ENCODE results near the gene GSG1L.

The GSG1L gene

GRCh38 chr16:27932542-27933135, 130.9 kb downstream of the GSG1L start:
- no peak for DNase-seq

DNA sequence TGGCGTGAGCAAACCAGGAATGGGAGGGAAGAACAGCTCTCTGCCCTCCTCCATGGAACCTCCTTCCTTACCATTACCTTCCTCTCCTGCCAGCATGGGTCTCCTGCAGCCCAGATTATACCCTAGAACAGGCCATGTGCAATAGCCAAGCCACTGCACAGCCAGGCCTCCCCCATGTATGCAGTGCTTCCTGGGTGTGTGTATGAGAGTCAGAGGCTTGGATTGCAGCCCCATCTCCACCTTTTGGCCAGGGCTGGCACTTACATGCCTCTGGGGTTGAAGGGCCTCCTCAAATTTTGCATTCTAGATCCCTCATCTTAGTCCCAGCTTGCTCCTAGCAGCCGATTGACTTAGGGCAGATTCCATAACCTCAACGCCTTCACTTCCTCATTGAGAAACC, 133.7 kb downstream of the GSG1L start:
- no peak for DNase-seq

DNA sequence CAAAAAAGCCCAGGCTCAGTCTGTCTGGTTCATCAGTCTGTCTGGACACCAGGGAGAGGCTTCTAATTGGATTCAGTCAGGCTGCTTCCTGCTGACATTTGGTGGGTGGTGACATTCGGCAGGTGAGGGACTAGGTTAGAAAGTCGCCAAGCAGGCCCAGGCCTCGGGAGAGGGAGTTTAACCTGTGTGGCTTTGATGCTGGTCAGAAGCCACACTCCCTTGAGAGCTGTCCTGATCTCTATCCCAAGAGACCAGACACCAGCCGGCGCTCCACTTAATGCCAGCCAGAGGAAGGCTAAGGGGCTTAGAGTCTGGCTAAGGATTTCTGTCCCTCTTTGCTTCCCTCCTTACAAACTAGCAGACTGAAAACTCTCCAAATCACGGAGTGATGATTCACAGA, 135.0 kb downstream of the GSG1L start:
- no peak for DNase-seq

DNA sequence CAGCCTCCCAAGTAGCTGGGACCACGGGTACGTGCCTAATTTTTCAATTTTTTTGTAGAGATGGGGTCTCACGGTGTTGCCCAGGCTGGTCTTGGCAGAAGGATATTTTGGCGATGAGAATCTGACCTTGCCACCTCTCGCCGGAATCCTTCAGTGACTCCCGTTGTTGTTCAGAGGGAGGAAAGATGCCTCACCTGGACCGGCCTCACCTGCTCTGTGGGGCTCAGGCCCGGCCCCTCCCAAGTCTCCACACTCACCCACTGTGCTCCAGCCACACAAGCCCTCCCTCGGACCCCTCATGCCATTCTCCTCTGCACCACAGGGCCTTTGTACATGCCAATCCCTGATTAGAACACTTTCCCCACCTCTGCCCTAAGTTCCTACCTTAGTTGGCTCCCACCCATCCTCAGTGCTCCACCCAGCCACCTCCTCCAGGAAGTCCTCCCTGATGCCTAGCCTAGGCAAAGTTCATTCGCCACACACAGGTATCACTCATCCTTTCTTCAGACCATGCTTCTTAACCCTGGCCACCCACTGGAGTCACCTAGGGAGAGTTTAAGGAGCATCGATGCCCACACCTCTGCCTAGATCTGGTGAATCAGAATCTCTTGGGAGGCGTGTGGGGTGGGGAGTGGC, 136.1 kb downstream of the GSG1L start:
- no peak for DNase-seq

- DNase-seq, result no peak
These were observed 137.9 kb downstream of the GSG1L start for GRCh38 chr16:27925612-27926011.

- DNase-seq, result no peak
These were observed 138.9 kb downstream of the GSG1L start for GRCh38 chr16:27924411-27925118.

DNA sequence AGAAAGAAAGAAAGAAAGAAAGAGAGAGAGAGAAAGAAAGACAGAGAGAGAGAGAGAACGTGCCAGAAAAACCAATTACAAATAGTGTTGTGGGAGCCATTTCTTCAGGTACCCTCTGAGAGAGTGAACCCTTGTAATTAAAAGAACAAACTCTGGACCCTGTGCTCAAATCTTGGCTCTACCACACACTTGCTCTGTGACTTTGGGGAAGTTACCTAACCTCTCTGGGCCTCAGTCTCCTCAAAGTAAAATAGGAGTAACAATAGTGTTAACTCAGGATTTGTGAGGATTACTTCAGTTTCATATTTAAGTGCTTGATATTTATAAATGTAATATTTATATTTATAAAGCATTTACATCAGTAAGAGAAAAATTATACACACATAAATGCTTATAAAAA, 139.8 kb downstream of the GSG1L start:
- no peak for DNase-seq

DNA sequence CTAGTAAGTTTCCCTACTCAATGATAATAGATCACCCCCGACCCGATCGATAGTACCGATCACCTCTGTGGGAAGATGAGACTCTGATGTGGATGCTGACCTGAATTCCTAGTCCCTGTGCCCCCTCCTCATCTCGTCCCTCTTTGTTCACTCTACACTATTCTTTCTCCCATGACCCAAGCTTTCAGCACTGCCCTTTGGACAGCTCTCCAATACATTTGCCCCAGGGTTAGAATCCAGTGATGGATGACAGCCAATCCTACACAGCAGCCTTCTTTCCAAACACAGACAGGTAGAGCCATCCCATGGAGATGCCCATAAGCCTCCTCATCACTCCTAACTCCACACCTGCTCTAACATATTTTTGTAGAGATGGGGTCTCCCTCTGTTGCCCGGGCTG, 141.1 kb downstream of the GSG1L start:
- DNase-seq, result no peak

- DNase-seq, result no peak
These were observed 142.4 kb downstream of the GSG1L start for GRCh38 chr16:27921134-27921533.

GRCh38 chr16:27920391-27920891, 143.1 kb downstream of the GSG1L start:
- no peak for DNase-seq

GRCh38 chr16:27918755-27919154, 144.8 kb downstream of the GSG1L start:
- no peak for DNase-seq

DNA sequence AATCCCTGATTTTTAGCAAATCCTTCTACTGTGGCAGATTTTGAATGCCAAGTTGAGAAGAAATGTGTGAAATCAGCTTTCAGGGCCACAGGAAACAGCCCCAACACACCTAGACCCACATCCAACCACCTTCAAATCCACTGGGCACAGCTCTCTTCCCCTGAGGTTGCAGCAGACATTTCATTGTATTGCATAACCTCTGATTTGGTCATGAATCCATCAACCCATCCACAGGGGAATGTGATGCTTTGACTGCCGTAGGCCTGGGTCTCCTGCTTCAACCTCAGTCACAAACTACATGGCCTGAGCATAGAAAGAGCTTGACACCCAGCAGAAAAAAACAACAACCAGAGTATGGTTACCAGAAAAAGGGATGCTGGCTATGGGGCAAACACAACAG, 145.6 kb downstream of the GSG1L start:
- no peak for DNase-seq

DNA sequence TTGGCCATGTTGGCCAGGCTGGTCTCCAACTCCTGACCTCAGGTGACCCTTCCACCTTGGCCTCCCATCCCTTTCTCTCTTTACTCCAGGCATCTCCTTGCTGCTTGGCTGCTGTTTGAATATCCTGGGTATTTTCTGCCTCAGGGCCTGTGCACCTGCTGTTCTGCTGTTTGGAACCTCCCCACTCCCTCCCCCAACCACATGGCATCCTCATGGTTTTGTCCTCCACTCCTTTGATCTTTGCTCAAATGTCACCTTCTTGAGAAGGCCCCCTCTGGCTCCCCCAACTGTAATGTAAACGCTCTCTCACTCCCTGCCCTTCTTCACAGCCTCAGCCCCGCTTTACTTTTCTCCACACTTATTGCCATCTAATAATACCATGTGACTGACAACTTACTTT, 152.0 kb downstream of the GSG1L start:
- DNase-seq, result no peak

DNA sequence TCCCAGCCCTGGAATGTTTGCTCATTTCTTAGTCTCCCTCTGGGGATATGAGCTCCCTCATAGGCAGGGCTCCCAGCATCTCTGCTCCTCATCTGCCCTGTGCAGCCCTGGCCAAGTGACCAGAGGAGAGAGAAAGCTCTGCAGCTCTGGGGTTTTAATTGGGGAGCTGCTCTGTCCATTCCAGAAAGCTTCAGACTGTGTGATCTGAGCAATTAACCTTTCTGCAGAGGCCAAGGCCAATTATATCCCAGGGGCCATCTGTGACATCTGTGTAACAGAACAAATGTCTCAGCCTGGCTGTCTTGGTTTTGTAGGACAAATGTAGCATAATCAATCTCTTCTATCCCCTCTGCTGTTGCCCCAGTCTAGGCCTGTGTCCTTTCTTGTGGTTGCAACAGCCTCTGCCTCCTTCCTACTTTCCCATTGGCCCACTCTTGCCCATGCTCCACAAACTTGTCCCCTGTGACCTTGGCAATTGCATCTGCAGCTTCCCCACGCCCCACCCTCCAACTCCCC, 156.0 kb downstream of the GSG1L start:
- DNase-seq, result no peak

- DNase-seq, result no peak
These were observed 156.6 kb downstream of the GSG1L start for GRCh38 chr16:27906883-27907282.

GRCh38 chr16:27903046-27903655, 160.4 kb downstream of the GSG1L start:
- no peak for DNase-seq

GRCh38 chr16:27902551-27902950, 161.0 kb downstream of the GSG1L start:
- no peak for DNase-seq

DNA sequence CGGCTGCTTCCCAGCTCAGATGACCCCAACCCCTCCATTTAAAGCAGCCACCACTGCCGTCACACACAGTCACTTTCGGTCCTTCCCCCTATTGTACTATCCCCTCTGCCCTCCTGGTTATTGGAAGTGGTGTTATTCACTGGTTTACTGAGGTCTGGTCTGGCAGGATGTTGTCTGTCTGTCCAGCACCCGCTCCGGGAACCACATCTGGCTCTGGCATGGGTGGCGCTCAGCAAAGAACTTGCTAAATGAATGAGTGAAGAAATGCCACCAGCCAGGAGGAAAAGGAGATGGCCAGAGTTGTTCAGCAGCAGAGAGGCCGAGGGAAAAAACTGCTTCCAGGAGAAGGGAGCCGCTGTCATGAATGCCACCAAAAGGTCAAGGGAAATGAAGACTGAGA, 161.6 kb downstream of the GSG1L start:
- DNase-seq, result no peak

DNA sequence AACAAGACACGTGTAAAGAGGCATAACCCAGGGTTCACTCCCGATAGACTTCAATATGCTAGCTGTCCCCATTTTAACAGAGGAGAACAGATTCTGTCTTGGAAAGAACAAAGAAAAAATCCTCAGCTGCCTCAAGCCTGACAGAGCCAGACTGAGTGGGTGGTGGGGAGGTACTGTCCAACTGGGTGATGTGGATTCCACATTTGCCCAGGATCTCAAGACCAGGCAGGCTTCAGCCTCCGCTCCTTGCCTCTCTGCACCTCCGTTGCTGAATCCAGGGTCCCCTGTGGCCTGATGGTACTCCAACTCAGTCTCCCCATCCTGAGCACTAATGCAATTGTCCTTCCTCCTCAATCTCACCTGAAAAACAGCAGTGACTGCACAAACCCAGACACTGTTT, 163.8 kb downstream of the GSG1L start:
- DNase-seq, result no peak

GRCh38 chr16:27894386-27894785, 169.1 kb downstream of the GSG1L start:
- no peak for DNase-seq

DNA sequence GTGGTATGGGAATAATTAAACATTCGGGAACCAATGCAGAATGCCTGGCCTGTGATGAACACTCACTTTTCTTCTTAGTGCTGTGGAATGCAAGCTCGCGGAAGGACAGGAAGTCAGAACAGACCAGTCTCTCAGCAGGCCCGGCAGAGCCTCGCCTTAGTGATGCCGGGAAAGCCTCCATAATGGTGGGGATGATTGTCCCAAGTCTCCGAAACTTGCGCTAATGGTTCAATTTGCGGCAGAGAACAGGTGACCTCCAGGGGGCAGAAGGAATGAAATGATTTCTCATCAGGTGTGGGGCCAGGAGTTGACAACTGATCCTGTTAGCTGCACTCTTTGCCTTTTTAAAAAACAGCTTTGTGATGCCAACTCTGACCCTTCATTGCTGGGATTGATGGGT, 170.6 kb downstream of the GSG1L start:
- DNase-seq, result no peak

GRCh38 chr16:27890866-27891265, 172.6 kb downstream of the GSG1L start:
- no peak for DNase-seq

GRCh38 chr16:27890006-27890405, 173.5 kb downstream of the GSG1L start:
- DNase-seq, result no peak

- no peak for DNase-seq
These were observed 179.9 kb downstream of the GSG1L start for GRCh38 chr16:27883576-27883975.
